Mucosa of rectum (tissue), 2 donors: ENCODE measurements around the gene ARID1B.
A peak's percentile ranks its signal among the peaks of the same experiment; 100 is the strongest.

Experiments used
- H3K27ac ChIP-seq, 2 donors: one replicate each; pipeline ENCODE4 v1.7.0; 2013; ENCODE audit warnings: inconsistent platforms in 2 of 2, low read depth in 2 of 2, low read length in 2 of 2
- H3K27me3 ChIP-seq, 2 donors: one replicate each; pipeline ENCODE4 v1.7.0; 2013; ENCODE audit warnings: low read length in 2 of 2; ENCODE audit not compliant: control insufficient read depth in 2 of 2, insufficient read depth in 2 of 2
- H3K36me3 ChIP-seq, 2 donors: one replicate each; pipeline ENCODE4 v1.7.0; 2013; ENCODE audit warnings: low read length in 2 of 2; ENCODE audit not compliant: control insufficient read depth in 2 of 2, insufficient read depth in 2 of 2
- H3K4me1 ChIP-seq, 2 donors: one replicate each; pipeline ENCODE4 v1.7.0; 2013; ENCODE audit warnings: low read length in 2 of 2, mild to moderate bottlenecking in 1 of 2; ENCODE audit not compliant: control insufficient read depth in 2 of 2, insufficient read depth in 2 of 2
- H3K4me3 ChIP-seq, 2 donors: one replicate each; pipeline ENCODE4 v1.7.0; 2013; ENCODE audit warnings: low read length in 2 of 2
- H3K9ac ChIP-seq, 2 donors: one replicate each; pipeline ENCODE4 v1.7.0; 2013; ENCODE audit warnings: low read length in 2 of 2, low read depth in 1 of 2, mild to moderate bottlenecking in 1 of 2
- H3K9me3 ChIP-seq, 2 donors: one replicate each; pipeline ENCODE4 v1.7.0; 2013; ENCODE audit warnings: low read length in 2 of 2; ENCODE audit not compliant: control insufficient read depth in 2 of 2
- donor health status: healthy.
- donor health status: Normal muscosa, but diverticular disease.

ARID1B gene

GRCh38 chr6:157047951-157048350 lies 270.8 kb downstream of the ARID1B start:
- H3K27ac ChIP-seq = no peak overlapping the region

GRCh38 chr6:157049133-157049532 lies 272.0 kb downstream of the ARID1B start:
- no peaks in the 10 kb centered on the region for H3K4me1 ChIP-seq
- H3K36me3 ChIP-seq = no peaks in the 10 kb centered on the region
- H3K9me3 ChIP-seq = no peaks in the 10 kb centered on the region
- H3K9ac ChIP-seq = no peak overlapping the region
- H3K27ac ChIP-seq = no peak overlapping the region
- no peaks in the 10 kb centered on the region for H3K27me3 ChIP-seq
- no peak overlapping the region for H3K4me3 ChIP-seq

More at GRCh38 chr6:157047951-157048350, 270.8 kb downstream of the ARID1B start:
- H3K9me3 ChIP-seq = no peaks in the 10 kb centered on the region
- no peaks in the 10 kb centered on the region for H3K4me1 ChIP-seq
- no peak overlapping the region for H3K4me3 ChIP-seq
- no peak overlapping the region for H3K9ac ChIP-seq
- no peaks in the 10 kb centered on the region for H3K27me3 ChIP-seq
- no peaks in the 10 kb centered on the region for H3K36me3 ChIP-seq

GRCh38 chr6:157050537-157051265 lies 273.5 kb downstream of the ARID1B start:
- Histone ChIP-seq H3K27ac (no peak overlapping the region), H3K4me1 (no peaks in the 10 kb centered on the region), H3K9ac (no peak overlapping the region), H3K36me3 (no peaks in the 10 kb centered on the region), H3K4me3 (no peak overlapping the region), H3K9me3 (no peaks in the 10 kb centered on the region), H3K27me3 (no peaks in the 10 kb centered on the region)

- Histone ChIP-seq H3K27me3 (no peaks in the 10 kb centered on the region), H3K27ac (peak overlapping the region; percentile 18 to 34), H3K36me3 (no peaks in the 10 kb centered on the region), H3K9ac (no peak overlapping the region), H3K4me1 (no peaks in the 10 kb centered on the region), H3K4me3 (no peak overlapping the region), H3K9me3 (no peaks in the 10 kb centered on the region)
Measured at GRCh38 chr6:157054531-157054979, 277.4 kb downstream of the ARID1B start.

- no peaks in the 10 kb centered on the region for H3K4me1 ChIP-seq
- H3K36me3 ChIP-seq = no peaks in the 10 kb centered on the region
- no peak overlapping the region for H3K4me3 ChIP-seq
- no peaks in the 10 kb centered on the region for H3K27me3 ChIP-seq
- H3K9ac ChIP-seq = no peak overlapping the region
- H3K9me3 ChIP-seq = no peaks in the 10 kb centered on the region
- H3K27ac ChIP-seq = no peak overlapping the region
Measured at GRCh38 chr6:157055863-157056262, 278.7 kb downstream of the ARID1B start.

- Histone ChIP-seq H3K9ac (no peak overlapping the region), H3K27ac (no peak overlapping the region), H3K27me3 (no peaks in the 10 kb centered on the region), H3K36me3 (no peaks in the 10 kb centered on the region), H3K4me1 (no peaks in the 10 kb centered on the region), H3K9me3 (no peaks in the 10 kb centered on the region), H3K4me3 (no peak overlapping the region)
Measured at GRCh38 chr6:157056275-157056674, 279.1 kb downstream of the ARID1B start.

- no peaks in the 10 kb centered on the region for H3K4me1 ChIP-seq
- H3K27ac ChIP-seq = no peak overlapping the region
- H3K9me3 ChIP-seq = no peaks in the 10 kb centered on the region
- H3K4me3 ChIP-seq = no peak overlapping the region
- H3K36me3 ChIP-seq = no peaks in the 10 kb centered on the region
- H3K27me3 ChIP-seq = no peaks in the 10 kb centered on the region
- H3K9ac ChIP-seq = no peak overlapping the region
Measured at GRCh38 chr6:157058574-157058973, 281.4 kb downstream of the ARID1B start.

GRCh38 chr6:157059781-157060180 lies 282.6 kb downstream of the ARID1B start:
- H3K9me3 ChIP-seq = no peaks in the 10 kb centered on the region
- H3K9ac ChIP-seq = no peak overlapping the region
- no peak overlapping the region for H3K4me3 ChIP-seq
- no peaks in the 10 kb centered on the region for H3K27me3 ChIP-seq
- no peak overlapping the region for H3K27ac ChIP-seq
- H3K4me1 ChIP-seq = no peaks in the 10 kb centered on the region
- no peaks in the 10 kb centered on the region for H3K36me3 ChIP-seq

GRCh38 chr6:157060440-157060952 lies 283.3 kb downstream of the ARID1B start:
- Histone ChIP-seq H3K9ac (no peak overlapping the region), H3K4me1 (no peaks in the 10 kb centered on the region), H3K4me3 (no peak overlapping the region), H3K27me3 (no peaks in the 10 kb centered on the region), H3K27ac (no peak overlapping the region), H3K9me3 (no peaks in the 10 kb centered on the region), H3K36me3 (no peaks in the 10 kb centered on the region)

- H3K4me3 ChIP-seq = no peak overlapping the region
- no peaks in the 10 kb centered on the region for H3K36me3 ChIP-seq
- H3K27me3 ChIP-seq = no peaks in the 10 kb centered on the region
- H3K9me3 ChIP-seq = no peaks in the 10 kb centered on the region
- H3K9ac ChIP-seq = no peak overlapping the region
- H3K27ac ChIP-seq = no peak overlapping the region
- no peaks in the 10 kb centered on the region for H3K4me1 ChIP-seq
Measured at GRCh38 chr6:157061770-157062594, 284.8 kb downstream of the ARID1B start.
